Loucy (cell line): ENCODE data around the gene ISL1.

Source experiments
- H2AFZ ChIP-seq: fragments of 200-600 bp; sonication (generic); 2 replicates; pipeline ENCODE4 v1.6.0; 2016; ENCODE audit warnings: antibody characterized with exemption, mild to moderate bottlenecking, low read length, moderate library complexity
- H3F3A ChIP-seq: fragments of 200-600 bp; 2 replicates; pipeline ENCODE4 v1.6.0; 2016; ENCODE audit warnings: antibody characterized with exemption, low read depth, mild to moderate bottlenecking
- H3K27me3 ChIP-seq: fragments of 200-600 bp; sonication (generic); 2 replicates; pipeline ENCODE4 v1.6.1; 2014; ENCODE audit warnings: low read length, mild to moderate bottlenecking; ENCODE audit not compliant: insufficient read depth, poor library complexity, severe bottlenecking
- H3K36me3 ChIP-seq: fragments of 200-600 bp; sonication (generic); 2 replicates; pipeline ENCODE4 v1.6.1; 2016; ENCODE audit warnings: low read length; ENCODE audit not compliant: insufficient read depth
- H3K4me1 ChIP-seq: fragments of 200-600 bp; sonication (generic); 2 replicates; pipeline ENCODE4 v1.5.1; 2014; ENCODE audit warnings: low read length, mild to moderate bottlenecking; ENCODE audit not compliant: insufficient read depth, poor library complexity, severe bottlenecking
- H3K4me2 ChIP-seq: fragments of 200-600 bp; sonication (generic); 2 replicates; pipeline ENCODE4 v1.6.0; 2014; ENCODE audit warnings: antibody characterized with exemption, low read length, low read depth, mild to moderate bottlenecking; ENCODE audit not compliant: poor library complexity, severe bottlenecking
- H3K4me3 ChIP-seq: fragments of 200-600 bp; sonication (generic); 2 replicates; pipeline ENCODE4 v1.5.1; 2014; ENCODE audit warnings: low read length, mild to moderate bottlenecking, mixed read lengths; ENCODE audit not compliant: poor library complexity, severe bottlenecking
- H3K79me2 ChIP-seq: fragments of 200-600 bp; sonication (generic); 2 replicates; pipeline ENCODE4 v1.6.1; 2014; ENCODE audit warnings: low read length; ENCODE audit not compliant: insufficient read depth
- H3K9ac ChIP-seq: fragments of 200-600 bp; sonication (generic); 2 replicates; pipeline ENCODE4 v1.6.0; 2014; ENCODE audit warnings: mild to moderate bottlenecking, low read depth, low read length, moderate library complexity; ENCODE audit not compliant: poor library complexity, severe bottlenecking
- H3K9me2 ChIP-seq: fragments of 200-600 bp; sonication (generic); replicated peaks from 2 replicates; pipeline ENCODE4 v1.6.1; 2016; ENCODE audit warnings: low read depth, low read length, mixed read lengths
- H3K9me3 ChIP-seq: fragments of 200-600 bp; sonication (generic); 2 replicates; pipeline ENCODE4 v1.6.1; 2014; ENCODE audit warnings: mild to moderate bottlenecking, antibody characterized with exemption, low read length, low read depth; ENCODE audit not compliant: insufficient read depth
- H4K20me1 ChIP-seq: fragments of 200-600 bp; sonication (generic); 2 replicates; pipeline ENCODE4 v1.6.0; 2014; ENCODE audit warnings: antibody characterized with exemption, low read length, mild to moderate bottlenecking; ENCODE audit not compliant: insufficient read depth, poor library complexity, severe bottlenecking
- EZH2phosphoT487 ChIP-seq: fragments of 200-600 bp; IDR thresholded peaks from 2 replicates; pipeline ENCODE4 v1.6.1; 2018; ENCODE audit warnings: antibody characterized with exemption, mild to moderate bottlenecking, moderate library complexity, borderline replicate concordance
- TF ChIP-seq, protein P1 (sequence below): fragments of 200-600 bp; sonication (generic); conservative IDR thresholded peaks from 2 replicates; pipeline ENCODE4 v1.5.1; 2014; ENCODE audit warnings: mild to moderate bottlenecking, antibody characterized with exemption, low read length

Gene ISL1

GRCh38 chr5:51395666-51396356 is 12.6 kb downstream of the ISL1 start:
- no peak overlapping the region for H3K4me3 ChIP-seq
- H2AFZ ChIP-seq: no peak overlapping the region
- H3K4me1 ChIP-seq: no peaks in the 10 kb centered on the region
- no peaks in the 10 kb centered on the region for H3K36me3 ChIP-seq
- no peak overlapping the region for H3K4me2 ChIP-seq
- no peaks in the 10 kb centered on the region for H3K27me3 ChIP-seq
- no peaks in the 10 kb centered on the region for H3F3A ChIP-seq
- H3K9me3 ChIP-seq: no peaks in the 10 kb centered on the region
- no peaks in the 10 kb centered on the region for H3K9me2 ChIP-seq
- H3K79me2 ChIP-seq: no peaks in the 10 kb centered on the region
- H3K9ac ChIP-seq: no peak overlapping the region
- TF ChIP-seq EZH2phosphoT487: no peak
- TF ChIP-seq, protein P1, sequence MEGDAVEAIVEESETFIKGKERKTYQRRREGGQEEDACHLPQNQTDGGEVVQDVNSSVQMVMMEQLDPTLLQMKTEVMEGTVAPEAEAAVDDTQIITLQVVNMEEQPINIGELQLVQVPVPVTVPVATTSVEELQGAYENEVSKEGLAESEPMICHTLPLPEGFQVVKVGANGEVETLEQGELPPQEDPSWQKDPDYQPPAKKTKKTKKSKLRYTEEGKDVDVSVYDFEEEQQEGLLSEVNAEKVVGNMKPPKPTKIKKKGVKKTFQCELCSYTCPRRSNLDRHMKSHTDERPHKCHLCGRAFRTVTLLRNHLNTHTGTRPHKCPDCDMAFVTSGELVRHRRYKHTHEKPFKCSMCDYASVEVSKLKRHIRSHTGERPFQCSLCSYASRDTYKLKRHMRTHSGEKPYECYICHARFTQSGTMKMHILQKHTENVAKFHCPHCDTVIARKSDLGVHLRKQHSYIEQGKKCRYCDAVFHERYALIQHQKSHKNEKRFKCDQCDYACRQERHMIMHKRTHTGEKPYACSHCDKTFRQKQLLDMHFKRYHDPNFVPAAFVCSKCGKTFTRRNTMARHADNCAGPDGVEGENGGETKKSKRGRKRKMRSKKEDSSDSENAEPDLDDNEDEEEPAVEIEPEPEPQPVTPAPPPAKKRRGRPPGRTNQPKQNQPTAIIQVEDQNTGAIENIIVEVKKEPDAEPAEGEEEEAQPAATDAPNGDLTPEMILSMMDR: no peak
- H4K20me1 ChIP-seq: no peaks in the 10 kb centered on the region

DNA sequence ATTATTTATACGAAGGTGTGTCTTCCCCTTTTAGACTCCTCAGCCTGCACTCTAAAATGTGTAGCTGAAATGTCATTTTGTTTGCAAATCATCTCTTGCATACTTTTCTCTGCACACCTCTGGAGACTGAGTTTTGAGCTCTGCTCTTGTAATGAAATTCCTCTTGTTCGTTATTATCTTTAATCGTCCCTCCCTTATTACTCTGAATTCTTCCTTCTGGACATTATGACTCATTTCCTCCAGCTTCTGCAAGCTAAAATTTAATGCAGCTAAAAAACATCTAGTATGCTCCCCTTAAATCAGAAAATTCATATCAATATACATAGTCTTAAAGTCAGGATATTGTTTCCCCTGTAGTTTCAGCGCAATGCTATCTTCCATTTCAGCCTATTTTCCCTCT is 13.5 kb downstream of the ISL1 start:
- no peaks in the 10 kb centered on the region for H3K4me1 ChIP-seq
- no peak overlapping the region; the same call in 1 of the 2 replicates for H2AFZ ChIP-seq
- H3K9me2 ChIP-seq: no peaks in the 10 kb centered on the region
- no peaks in the 10 kb centered on the region for H3F3A ChIP-seq
- H3K4me2 ChIP-seq: no peak overlapping the region
- no peaks in the 10 kb centered on the region for H3K27me3 ChIP-seq
- no peak overlapping the region for H3K9ac ChIP-seq
- H4K20me1 ChIP-seq: no peaks in the 10 kb centered on the region
- no peaks in the 10 kb centered on the region for H3K36me3 ChIP-seq
- H3K79me2 ChIP-seq: no peaks in the 10 kb centered on the region
- no peak for TF ChIP-seq EZH2phosphoT487
- TF ChIP-seq, protein P1: no peak
- H3K9me3 ChIP-seq: no peaks in the 10 kb centered on the region
- H3K4me3 ChIP-seq: no peak overlapping the region

- H3K9me2 ChIP-seq: no peaks in the 10 kb centered on the region
- no peaks in the 10 kb centered on the region for H3K27me3 ChIP-seq
- H4K20me1 ChIP-seq: no peaks in the 10 kb centered on the region
- H3F3A ChIP-seq: no peaks in the 10 kb centered on the region
- no peak overlapping the region for H3K9ac ChIP-seq
- no peak overlapping the region for H2AFZ ChIP-seq
- TF ChIP-seq, protein P1: no peak
- no peak for TF ChIP-seq EZH2phosphoT487
- H3K9me3 ChIP-seq: no peaks in the 10 kb centered on the region
- H3K4me3 ChIP-seq: no peak overlapping the region
- no peaks in the 10 kb centered on the region for H3K79me2 ChIP-seq
- H3K36me3 ChIP-seq: no peaks in the 10 kb centered on the region
- no peaks in the 10 kb centered on the region for H3K4me1 ChIP-seq
- H3K4me2 ChIP-seq: no peak overlapping the region
These were observed 14.7 kb downstream of the ISL1 start for GRCh38 chr5:51397996-51398395.
